ENCODE results near the gene TRAPPC12. TPM values are rescaled to one million over a fixed set of nuclear protein-coding genes. Genes with fewer than 3 reads are reported as not detected.

The TRAPPC12 gene
- total RNA-seq, 2 experiments from 2014 or later: 60.0 to 73.1 TPM

- H3K36me3 Mint-ChIP-seq (ENCODE audit: low read depth): peaks cover 4% of the 10 kb centered on the region
- ChIA-PET CTCF (no interaction called here), POLR2A (no interaction called here)
- H3K27ac Mint-ChIP-seq: no peak overlapping the region
- no peak for DNase-seq
- no peaks in the 10 kb centered on the region for H3K9me3 Mint-ChIP-seq (ENCODE audit: low read depth)
- ATAC-seq: no peak
- no peaks in the 10 kb centered on the region for H3K27me3 Mint-ChIP-seq
- peaks cover 5% of the 10 kb centered on the region for H3K4me1 Mint-ChIP-seq
- no peak overlapping the region for H3K4me3 Mint-ChIP-seq
- intact Hi-C loops (cut with DNase I, micrococcal nuclease): no loop called here
Measured at GRCh38 chr2:3485166-3485565, 105.7 kb downstream of the TRAPPC12 start.

GRCh38 chr2:3486047-3487027 lies 106.8 kb downstream of the TRAPPC12 start:
- Mint-ChIP-seq H3K27ac (no peak overlapping the region), H3K9me3 (ENCODE audit: low read depth) (no peaks in the 10 kb centered on the region), H3K36me3 (ENCODE audit: low read depth) (peaks cover 2% of the 10 kb centered on the region), H3K4me1 (no peaks in the 10 kb centered on the region), H3K4me3 (no peak overlapping the region), H3K27me3 (no peaks in the 10 kb centered on the region)
- ATAC-seq: no peak
- POLR2A ChIA-PET: no interaction called here
- DNase-seq: no peak
- intact Hi-C loops (cut with DNase I, micrococcal nuclease): no loop called here
- CTCF ChIA-PET: no interaction called here

DNA sequence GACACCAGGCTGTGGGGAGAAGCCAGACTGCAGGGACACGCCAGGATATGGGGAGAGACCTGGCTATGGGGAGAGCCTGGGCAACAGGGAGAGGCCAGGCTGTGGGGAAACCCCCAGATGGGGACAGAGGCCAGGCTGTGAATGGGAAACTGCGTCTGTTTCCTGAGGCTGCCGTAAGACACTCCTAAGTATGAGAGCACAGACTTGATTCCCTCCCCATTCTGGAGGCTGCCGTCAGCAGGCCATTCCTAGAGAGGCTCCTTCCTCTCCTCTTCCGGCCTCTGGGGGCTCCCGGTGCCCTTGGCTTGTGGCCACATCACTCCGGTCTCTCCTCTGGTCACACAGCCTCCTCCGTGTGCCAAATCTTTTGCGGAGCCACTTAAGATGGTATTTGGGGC lies 107.5 kb downstream of the TRAPPC12 start:
- Mint-ChIP-seq H3K27me3 (no peaks in the 10 kb centered on the region), H3K4me1 (no peaks in the 10 kb centered on the region), H3K27ac (no peak overlapping the region), H3K4me3 (no peak overlapping the region), H3K9me3 (ENCODE audit: low read depth) (no peaks in the 10 kb centered on the region), H3K36me3 (ENCODE audit: low read depth) (peaks cover under 1% of the 10 kb centered on the region)
- ChIA-PET POLR2A (interaction anchor here (0.5 kb wide), 1 partner anchor 33 kb away, joined by 3 read pairs; no protein-coding TSS in a partner anchor), CTCF (no interaction called here)
- intact Hi-C loops (cut with DNase I, micrococcal nuclease): no loop called here
- ATAC-seq (no peak), DNase-seq (no peak)

- ChIA-PET CTCF (no interaction called here), POLR2A (interaction anchor here (0.5 kb wide), 1 partner anchor 32 kb away, joined by 3 read pairs; no protein-coding TSS in a partner anchor)
- Mint-ChIP-seq H3K4me1 (no peaks in the 10 kb centered on the region), H3K27me3 (no peaks in the 10 kb centered on the region), H3K4me3 (no peak overlapping the region), H3K27ac (no peak overlapping the region), H3K9me3 (ENCODE audit: low read depth) (no peaks in the 10 kb centered on the region), H3K36me3 (ENCODE audit: low read depth) (no peaks in the 10 kb centered on the region)
- intact Hi-C loops (cut with DNase I, micrococcal nuclease): no loop called here
- DNase-seq (no peak), ATAC-seq (no peak)
Measured at GRCh38 chr2:3487432-3487831, 107.9 kb downstream of the TRAPPC12 start.

GRCh38 chr2:3488061-3488531 lies 108.6 kb downstream of the TRAPPC12 start:
- Mint-ChIP-seq H3K36me3 (ENCODE audit: low read depth) (no peaks in the 10 kb centered on the region), H3K27me3 (no peaks in the 10 kb centered on the region), H3K4me1 (no peaks in the 10 kb centered on the region), H3K27ac (no peak overlapping the region), H3K4me3 (no peak overlapping the region), H3K9me3 (ENCODE audit: low read depth) (no peaks in the 10 kb centered on the region)
- ChIA-PET POLR2A (no interaction called here), CTCF (no interaction called here)
- no peak for DNase-seq
- intact Hi-C loops (cut with DNase I, micrococcal nuclease): no loop called here
- ATAC-seq: no peak

DNA sequence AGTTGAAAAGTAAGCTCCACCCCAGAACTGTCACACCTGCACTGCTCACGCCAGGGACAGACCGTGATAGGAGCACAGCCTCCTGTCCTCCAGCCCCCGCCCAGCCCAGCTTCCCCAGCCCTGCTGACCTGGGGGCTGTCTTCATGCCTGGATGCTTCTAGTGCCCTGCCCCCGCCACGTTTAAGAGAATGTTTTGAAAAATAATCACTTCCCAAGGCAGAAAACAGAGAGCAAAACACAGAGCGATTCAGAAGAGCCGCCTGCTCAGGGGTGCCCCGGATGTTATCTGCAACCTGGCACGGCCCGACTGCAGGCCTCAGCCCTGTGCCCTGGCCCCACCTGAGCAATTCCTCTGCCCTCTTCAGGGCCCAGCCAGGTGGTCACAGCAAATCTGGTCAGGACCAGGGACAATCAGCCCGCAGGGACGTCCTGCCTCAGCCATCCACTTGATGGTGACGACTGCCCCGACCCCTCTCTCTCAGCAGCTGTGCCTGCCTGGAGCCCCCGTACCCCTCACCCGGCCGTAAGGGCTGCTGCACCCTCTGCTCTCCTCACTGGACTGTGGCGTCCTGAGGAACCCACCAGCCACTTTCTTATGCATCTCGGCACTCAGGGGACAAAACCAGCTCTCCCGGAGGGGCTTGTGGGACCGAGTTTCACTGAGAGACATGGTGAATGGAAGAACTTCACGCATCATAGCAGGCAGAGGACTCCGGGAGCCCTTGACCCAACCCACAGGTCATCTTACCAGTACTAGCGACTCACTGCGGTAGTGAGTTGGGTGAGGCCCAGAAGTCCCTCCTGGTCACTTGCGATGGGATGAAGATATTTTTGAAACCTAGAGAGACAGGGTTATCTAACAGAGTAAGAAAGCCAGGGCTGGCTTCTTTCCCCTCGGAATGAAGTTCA lies 109.6 kb downstream of the TRAPPC12 start:
- H3K4me1 Mint-ChIP-seq: no peaks in the 10 kb centered on the region
- no peaks in the 10 kb centered on the region for H3K36me3 Mint-ChIP-seq (ENCODE audit: low read depth)
- POLR2A ChIA-PET: interaction anchor here (0.7 kb wide), 1 partner anchor 69 kb away, joined by 6 read pairs; the partner anchor contains the start of gene RNASEH1
- no peaks in the 10 kb centered on the region for H3K27me3 Mint-ChIP-seq
- H3K9me3 Mint-ChIP-seq (ENCODE audit: low read depth): no peaks in the 10 kb centered on the region
- no peak overlapping the region for H3K4me3 Mint-ChIP-seq
- ATAC-seq (no peak), DNase-seq (no peak)
- H3K27ac Mint-ChIP-seq: no peak overlapping the region
- intact Hi-C loops (cut with DNase I, micrococcal nuclease): no loop called here
- CTCF ChIA-PET: no interaction called here

- ChIA-PET POLR2A (no interaction called here), CTCF (no interaction called here)
- intact Hi-C loops (cut with DNase I, micrococcal nuclease): no loop called here
- Mint-ChIP-seq H3K4me1 (no peaks in the 10 kb centered on the region), H3K27me3 (no peaks in the 10 kb centered on the region), H3K36me3 (ENCODE audit: low read depth) (no peaks in the 10 kb centered on the region), H3K4me3 (no peak overlapping the region), H3K9me3 (ENCODE audit: low read depth) (no peaks in the 10 kb centered on the region), H3K27ac (no peak overlapping the region)
- ATAC-seq: no peak
- DNase-seq: no peak
Measured at GRCh38 chr2:3489764-3490115, 110.2 kb downstream of the TRAPPC12 start.

DNA sequence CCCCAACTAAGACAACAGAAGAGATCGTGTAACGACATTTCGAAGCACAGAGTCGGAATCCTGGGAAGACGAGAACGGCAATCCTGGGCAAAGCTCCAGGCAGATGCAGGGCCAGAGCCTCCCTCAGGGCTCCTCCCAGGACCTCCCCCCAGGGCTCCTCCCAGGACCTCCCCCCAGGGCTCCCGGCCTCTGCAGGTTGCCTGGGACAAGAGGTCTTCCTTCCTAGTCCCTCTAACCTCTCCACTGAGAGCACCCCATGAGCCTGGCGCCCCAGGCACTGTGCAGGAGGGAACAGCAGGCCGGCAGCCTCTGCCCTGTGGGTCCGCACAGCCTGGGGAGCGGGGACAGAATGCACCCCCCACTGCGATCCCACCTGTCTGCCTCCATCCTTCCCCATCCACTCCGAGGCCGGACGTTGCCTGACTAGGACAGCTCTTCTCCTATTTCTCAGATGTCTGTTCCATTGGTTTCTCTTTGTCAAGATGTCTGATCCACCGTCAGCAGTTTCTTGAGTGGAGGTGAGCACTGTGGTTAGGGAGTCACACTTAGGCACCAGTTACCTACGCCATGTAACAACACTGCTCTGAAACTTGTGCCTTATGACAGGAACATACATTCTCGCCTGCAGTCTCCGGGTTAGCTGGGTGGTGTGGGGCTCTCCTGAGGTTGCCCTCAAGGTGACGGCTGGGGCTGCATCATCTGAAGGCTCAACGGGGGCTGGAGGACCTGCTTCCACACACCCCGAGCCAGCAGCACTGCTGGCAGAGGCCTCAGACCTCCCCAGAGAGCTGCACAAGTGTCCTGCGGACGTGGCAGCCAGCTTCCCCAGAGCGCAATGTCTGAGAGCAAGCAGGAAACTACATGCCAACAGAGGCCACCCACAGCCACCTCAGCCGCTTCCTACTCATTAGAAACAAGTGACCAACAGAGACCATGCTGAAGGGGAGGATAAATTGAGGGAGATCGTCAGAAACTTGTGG lies 111.0 kb downstream of the TRAPPC12 start:
- intact Hi-C loops (cut with DNase I, micrococcal nuclease): no loop called here
- Mint-ChIP-seq H3K4me3 (no peak overlapping the region), H3K9me3 (ENCODE audit: low read depth) (no peaks in the 10 kb centered on the region), H3K36me3 (ENCODE audit: low read depth) (no peaks in the 10 kb centered on the region), H3K27ac (no peak overlapping the region), H3K27me3 (no peaks in the 10 kb centered on the region), H3K4me1 (no peaks in the 10 kb centered on the region)
- DNase-seq (no peak), ATAC-seq (no peak)
- CTCF ChIA-PET: interaction anchor here (0.6 kb wide), 1 partner anchor 791 kb away, joined by 3 read pairs; no protein-coding TSS in a partner anchor
- POLR2A ChIA-PET: no interaction called here

DNA sequence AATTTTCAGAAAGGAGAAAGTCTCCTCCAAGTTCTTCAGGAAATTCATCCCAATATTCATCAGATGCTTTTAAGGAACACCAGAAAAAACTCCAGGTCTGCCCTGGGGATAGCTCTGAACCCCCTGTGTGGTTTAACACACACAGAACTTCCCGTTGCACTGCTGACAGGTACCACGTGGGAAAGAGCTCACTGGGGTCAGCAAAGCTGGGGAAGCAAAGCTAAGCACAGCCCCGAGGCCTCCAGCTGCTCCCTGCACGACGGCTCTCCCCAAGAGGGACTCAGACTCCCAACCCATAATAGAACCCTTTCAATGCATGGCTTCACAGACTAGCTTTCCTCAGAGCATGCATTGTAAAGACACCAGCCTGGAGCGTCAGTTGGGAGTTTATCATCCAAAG lies 111.8 kb downstream of the TRAPPC12 start:
- H3K9me3 Mint-ChIP-seq (ENCODE audit: low read depth): no peaks in the 10 kb centered on the region
- H3K4me3 Mint-ChIP-seq: no peak overlapping the region
- H3K27ac Mint-ChIP-seq: no peak overlapping the region
- peaks cover 5% of the 10 kb centered on the region for H3K36me3 Mint-ChIP-seq (ENCODE audit: low read depth)
- H3K4me1 Mint-ChIP-seq: no peaks in the 10 kb centered on the region
- intact Hi-C loops (cut with DNase I, micrococcal nuclease): no loop called here
- no peak for DNase-seq
- CTCF ChIA-PET: no interaction called here
- ATAC-seq: no peak
- POLR2A ChIA-PET: no interaction called here
- no peaks in the 10 kb centered on the region for H3K27me3 Mint-ChIP-seq

DNA sequence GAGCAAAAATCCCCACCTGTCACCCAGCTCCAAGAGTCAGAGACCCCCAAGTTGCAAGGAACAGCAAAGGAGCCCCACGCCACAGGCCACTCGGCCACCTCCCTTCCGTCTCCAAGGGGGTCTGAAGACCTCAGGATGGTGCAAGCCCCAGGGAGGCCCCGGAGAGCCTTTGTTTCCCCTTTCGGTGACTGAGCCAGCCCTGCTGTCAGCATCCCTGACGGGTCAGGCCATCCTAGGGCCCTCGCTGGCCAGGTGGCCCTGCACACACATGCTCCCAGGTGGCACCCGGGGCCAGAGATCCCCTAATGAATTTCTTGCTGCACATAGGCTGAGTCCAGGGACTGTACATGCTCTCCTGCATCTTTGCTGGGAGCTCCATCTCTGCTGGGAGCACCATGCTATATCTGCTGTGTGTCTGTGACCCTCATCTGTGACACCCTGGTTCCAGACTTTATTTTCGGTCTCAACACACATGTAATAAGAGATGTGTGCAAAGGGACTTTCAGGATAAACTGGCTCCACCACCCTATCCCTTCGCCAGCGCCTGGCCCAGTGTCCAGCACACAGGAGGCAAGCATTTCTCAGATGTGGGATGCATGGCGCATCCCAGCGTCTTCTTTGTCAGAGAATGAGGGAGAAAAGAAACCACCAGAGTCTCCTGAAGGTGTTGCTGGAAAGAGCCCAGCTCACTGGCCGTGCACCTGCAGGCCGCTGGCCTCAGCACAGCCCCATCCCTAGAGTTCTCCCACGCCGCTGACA lies 112.4 kb downstream of the TRAPPC12 start:
- DNase-seq (no peak), ATAC-seq (no peak)
- no peaks in the 10 kb centered on the region for H3K4me1 Mint-ChIP-seq
- H3K4me3 Mint-ChIP-seq: no peak overlapping the region
- no peaks in the 10 kb centered on the region for H3K9me3 Mint-ChIP-seq (ENCODE audit: low read depth)
- ChIA-PET CTCF (no interaction called here), POLR2A (no interaction called here)
- H3K36me3 Mint-ChIP-seq (ENCODE audit: low read depth): peaks cover 6% of the 10 kb centered on the region
- intact Hi-C loops (cut with DNase I, micrococcal nuclease): no loop called here
- H3K27ac Mint-ChIP-seq: no peak overlapping the region
- no peaks in the 10 kb centered on the region for H3K27me3 Mint-ChIP-seq

All from activated CD4-positive, alpha-beta T cell treated with anti-CD3 and anti-CD28 coated beads for 36 hours (primary cell).